NCI-H524 (cell line): ENCODE results near the gene FIGN.

Experiments
- DNase-seq, 2 experiments: peaks; one replicate each; lab custom pipeline; 2025; lab: John Stamatoyannopoulos, UW

FIGN gene

GRCh38 chr2:163737190-163737439 lies 1.3 kb upstream of the FIGN start:
- no peak for DNase-seq

- peak; percentile 28 to 67 for DNase-seq
Measured at GRCh38 chr2:163736433-163737189, 803 bp upstream of the FIGN start.

- peak; percentile 32 to 50 for DNase-seq
Measured at GRCh38 chr2:163734881-163735684, 725 bp downstream of the FIGN start.

GRCh38 chr2:163734401-163734800 lies 1.4 kb downstream of the FIGN start:
- DNase-seq = no peak

- no peak for DNase-seq
Measured at GRCh38 chr2:163733956-163734355, 1.9 kb downstream of the FIGN start.

GRCh38 chr2:163733301-163733938 lies 2.4 kb downstream of the FIGN start:
- DNase-seq = peak; percentile 48 to 70

GRCh38 chr2:163732727-163733126 lies 3.1 kb downstream of the FIGN start:
- peak in 1 of 2 experiments; percentile 23 for DNase-seq

- DNase-seq = peak in 1 of 2 experiments; percentile 14
Measured at GRCh38 chr2:163731735-163732134, 4.1 kb downstream of the FIGN start.

- no peak for DNase-seq
Measured at GRCh38 chr2:163730556-163730955, 5.3 kb downstream of the FIGN start.

- no peak for DNase-seq
Measured at GRCh38 chr2:163729636-163730273, 6.1 kb downstream of the FIGN start.

- DNase-seq = no peak
Measured at GRCh38 chr2:163723881-163724280, 11.9 kb downstream of the FIGN start.

GRCh38 chr2:163723348-163723747 lies 12.5 kb downstream of the FIGN start:
- no peak for DNase-seq

- no peak for DNase-seq
Measured at GRCh38 chr2:163719331-163719730, 16.5 kb downstream of the FIGN start.

- DNase-seq = peak; percentile 86 to 96
Measured at GRCh38 chr2:163717993-163718680, 17.7 kb downstream of the FIGN start.

- peak in 1 of 2 experiments; percentile 62 for DNase-seq
Measured at GRCh38 chr2:163717515-163717914, 18.3 kb downstream of the FIGN start.

GRCh38 chr2:163716101-163716500 lies 19.7 kb downstream of the FIGN start:
- DNase-seq = peak in 1 of 2 experiments; percentile 14

GRCh38 chr2:163715668-163716067 lies 20.1 kb downstream of the FIGN start:
- no peak for DNase-seq

- no peak for DNase-seq
Measured at GRCh38 chr2:163715199-163715598, 20.6 kb downstream of the FIGN start.

- DNase-seq = peak in 1 of 2 experiments; percentile 61
Measured at GRCh38 chr2:163713534-163714311, 22.1 kb downstream of the FIGN start.

- peak in 1 of 2 experiments; percentile 37 for DNase-seq
Measured at GRCh38 chr2:163711699-163712098, 24.1 kb downstream of the FIGN start.

GRCh38 chr2:163711258-163711657 lies 24.6 kb downstream of the FIGN start:
- DNase-seq = peak in 1 of 2 experiments; percentile 37
